Endothelial cell (in vitro differentiated cells): Measurements from ENCODE around the gene LTA4H. TPM values are rescaled to one million over a fixed set of nuclear protein-coding genes. Genes with fewer than 3 reads are reported as not detected.
A peak's percentile ranks its signal among the peaks of the same experiment; 100 is the strongest.

ENCODE experiments used
- DNase-seq: peaks from one replicate; pipeline ENCODE4 v3.0.0; 2021; ENCODE audit warnings: low spot score
- H3K27ac Mint-ChIP-seq: one replicate; pipeline ENCODE4 v1.8.0; 2021; ENCODE audit warnings: mixed read lengths, inconsistent platforms; ENCODE audit not compliant: unreplicated experiment
- H3K27me3 Mint-ChIP-seq: one replicate; pipeline ENCODE4 v1.8.0; 2021; ENCODE audit warnings: mild to moderate bottlenecking, moderate library complexity, mixed read lengths, inconsistent platforms; ENCODE audit not compliant: unreplicated experiment
- H3K36me3 Mint-ChIP-seq: one replicate; pipeline ENCODE4 v1.8.0; 2021; ENCODE audit warnings: mild to moderate bottlenecking, low read depth, mixed read lengths, inconsistent platforms; ENCODE audit not compliant: unreplicated experiment
- H3K4me1 Mint-ChIP-seq: one replicate; pipeline ENCODE4 v1.8.0; 2021; ENCODE audit warnings: mild to moderate bottlenecking, mixed read lengths, inconsistent platforms; ENCODE audit not compliant: unreplicated experiment
- H3K4me3 Mint-ChIP-seq: one replicate; pipeline ENCODE4 v1.8.0; 2021; ENCODE audit warnings: mild to moderate bottlenecking, mixed read lengths, inconsistent platforms; ENCODE audit not compliant: unreplicated experiment
- H3K9me3 Mint-ChIP-seq: one replicate; pipeline ENCODE4 v1.8.0; 2021; ENCODE audit warnings: mixed read lengths, inconsistent platforms; ENCODE audit not compliant: unreplicated experiment
- total RNA-seq: library from RNA; stranded (reverse); fragmentation: NEBNext Ultra II Directional; extraction: Animal tissue kit (Norgen Biotek cat#: 25700); gene quantifications from one replicate; pipeline ENCODE4 v1.2.1, GENCODE V29; 2021; ENCODE audit not compliant: unreplicated experiment
- TF ChIP-seq, protein P1 (sequence below): fragments of 200-600 bp; sonication (generic); IDR thresholded peaks from one replicate; pipeline ENCODE4 v1.5.0; 2021; ENCODE audit warnings: antibody characterized with exemption; ENCODE audit not compliant: unreplicated experiment

The LTA4H gene
- total RNA-seq, 1 donor from 2014 or later: 86.5 TPM

GRCh38 chr12:95999484-95999883 is 35.9 kb downstream of the LTA4H start:
- Mint-ChIP-seq H3K36me3 (peaks cover 7% of the 10 kb centered on the region), H3K4me1 (peaks cover 3% of the 10 kb centered on the region), H3K9me3 (no peaks in the 10 kb centered on the region), H3K4me3 (no peak overlapping the region), H3K27me3 (peaks cover 4% of the 10 kb centered on the region), H3K27ac (no peak overlapping the region)
- TF ChIP-seq, protein P1, sequence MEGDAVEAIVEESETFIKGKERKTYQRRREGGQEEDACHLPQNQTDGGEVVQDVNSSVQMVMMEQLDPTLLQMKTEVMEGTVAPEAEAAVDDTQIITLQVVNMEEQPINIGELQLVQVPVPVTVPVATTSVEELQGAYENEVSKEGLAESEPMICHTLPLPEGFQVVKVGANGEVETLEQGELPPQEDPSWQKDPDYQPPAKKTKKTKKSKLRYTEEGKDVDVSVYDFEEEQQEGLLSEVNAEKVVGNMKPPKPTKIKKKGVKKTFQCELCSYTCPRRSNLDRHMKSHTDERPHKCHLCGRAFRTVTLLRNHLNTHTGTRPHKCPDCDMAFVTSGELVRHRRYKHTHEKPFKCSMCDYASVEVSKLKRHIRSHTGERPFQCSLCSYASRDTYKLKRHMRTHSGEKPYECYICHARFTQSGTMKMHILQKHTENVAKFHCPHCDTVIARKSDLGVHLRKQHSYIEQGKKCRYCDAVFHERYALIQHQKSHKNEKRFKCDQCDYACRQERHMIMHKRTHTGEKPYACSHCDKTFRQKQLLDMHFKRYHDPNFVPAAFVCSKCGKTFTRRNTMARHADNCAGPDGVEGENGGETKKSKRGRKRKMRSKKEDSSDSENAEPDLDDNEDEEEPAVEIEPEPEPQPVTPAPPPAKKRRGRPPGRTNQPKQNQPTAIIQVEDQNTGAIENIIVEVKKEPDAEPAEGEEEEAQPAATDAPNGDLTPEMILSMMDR: no peak
- no peak for DNase-seq

DNA sequence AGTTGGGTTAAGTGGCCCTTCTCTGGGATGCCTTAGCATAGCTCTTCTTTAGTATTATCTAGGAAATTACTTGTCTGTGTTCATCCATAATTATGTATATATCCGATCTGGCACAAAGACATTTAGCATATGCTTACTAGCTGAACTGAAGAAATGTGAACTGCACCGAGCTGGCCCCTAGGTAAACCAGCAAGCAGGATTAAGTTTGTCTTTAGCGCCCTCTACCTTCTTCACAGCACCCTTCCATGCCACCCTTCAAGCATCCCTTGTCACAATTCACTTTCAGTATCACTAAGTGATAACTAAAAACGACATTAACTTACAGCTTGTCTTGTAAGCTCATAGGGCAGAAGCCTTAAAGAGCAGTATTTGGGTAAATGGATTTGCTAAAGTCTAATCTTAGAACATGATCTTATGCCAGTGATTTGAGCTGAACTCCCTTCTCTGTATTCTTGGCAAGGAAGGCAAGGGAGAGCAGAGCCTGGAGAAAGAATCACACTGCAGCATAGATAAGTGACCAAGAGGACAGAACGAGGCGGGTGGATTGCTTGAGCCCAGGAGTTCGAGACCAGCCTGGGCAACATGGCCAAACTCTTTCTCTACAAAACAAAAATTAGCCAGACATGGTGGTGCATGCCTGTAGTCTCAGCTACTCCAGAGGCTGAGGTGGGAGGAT is 36.6 kb downstream of the LTA4H start:
- TF ChIP-seq, protein P1: peak; percentile 46
- Mint-ChIP-seq H3K9me3 (no peaks in the 10 kb centered on the region), H3K4me3 (no peak overlapping the region), H3K4me1 (peaks cover 3% of the 10 kb centered on the region), H3K27ac (peak overlapping the region; percentile 21), H3K36me3 (peaks cover 7% of the 10 kb centered on the region), H3K27me3 (peaks cover 3% of the 10 kb centered on the region)
- DNase-seq: peak; percentile 25

DNA sequence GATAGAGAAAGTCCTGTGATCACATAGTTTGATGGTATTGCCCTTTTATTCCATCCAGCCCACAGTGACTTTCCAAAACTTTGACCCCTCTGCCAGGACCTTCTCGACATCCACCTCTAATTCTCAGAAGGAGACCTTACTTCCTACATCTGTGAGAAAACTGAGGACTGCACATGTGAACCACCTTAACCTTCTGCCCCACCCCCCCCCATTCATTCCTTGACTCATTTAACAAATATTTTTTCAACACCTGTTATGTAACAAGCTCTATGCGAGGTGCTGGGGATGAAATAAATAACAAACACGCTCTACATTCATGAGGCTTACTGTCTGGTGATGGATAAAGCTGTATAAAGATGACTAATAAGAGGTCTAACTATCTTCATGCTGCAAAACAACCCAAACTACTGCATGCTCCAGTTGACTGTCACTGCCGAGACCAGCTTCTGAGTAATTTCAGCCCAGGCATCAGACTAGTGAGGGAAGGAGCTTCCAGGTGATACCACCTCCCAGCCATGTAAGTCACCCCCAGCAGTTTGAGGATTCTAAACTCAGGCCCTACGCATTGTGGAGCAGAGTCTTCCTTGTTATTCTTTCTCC is 37.4 kb downstream of the LTA4H start:
- Mint-ChIP-seq H3K27me3 (peaks cover 3% of the 10 kb centered on the region), H3K4me3 (no peak overlapping the region), H3K27ac (peak overlapping the region; percentile 21), H3K9me3 (no peaks in the 10 kb centered on the region), H3K36me3 (peaks cover 7% of the 10 kb centered on the region), H3K4me1 (peaks cover 3% of the 10 kb centered on the region)
- no peak for DNase-seq
- TF ChIP-seq, protein P1: no peak

DNA sequence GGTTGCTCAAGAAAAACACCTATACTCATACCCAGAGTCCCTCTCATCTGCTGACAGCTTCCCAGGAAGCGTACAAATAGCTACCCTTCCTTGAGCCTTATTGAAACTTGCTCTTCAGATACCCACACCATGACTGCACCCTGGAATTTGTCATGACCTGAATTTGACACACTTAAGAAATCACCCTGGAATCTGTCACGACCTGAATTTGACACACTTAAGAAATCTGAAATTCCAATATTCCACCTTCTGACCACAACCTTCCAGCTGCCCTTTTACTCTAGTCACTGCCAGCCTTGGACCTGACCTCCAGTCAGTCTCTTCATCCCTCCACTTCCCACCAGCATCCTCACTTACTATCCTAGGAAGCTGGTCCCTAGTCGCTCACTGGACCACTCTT is 38.1 kb downstream of the LTA4H start:
- Mint-ChIP-seq H3K4me1 (peaks cover 3% of the 10 kb centered on the region), H3K36me3 (peaks cover 7% of the 10 kb centered on the region), H3K27ac (no peak overlapping the region), H3K27me3 (peaks cover 3% of the 10 kb centered on the region), H3K4me3 (no peak overlapping the region), H3K9me3 (no peaks in the 10 kb centered on the region)
- TF ChIP-seq, protein P1: no peak
- no peak for DNase-seq

DNA sequence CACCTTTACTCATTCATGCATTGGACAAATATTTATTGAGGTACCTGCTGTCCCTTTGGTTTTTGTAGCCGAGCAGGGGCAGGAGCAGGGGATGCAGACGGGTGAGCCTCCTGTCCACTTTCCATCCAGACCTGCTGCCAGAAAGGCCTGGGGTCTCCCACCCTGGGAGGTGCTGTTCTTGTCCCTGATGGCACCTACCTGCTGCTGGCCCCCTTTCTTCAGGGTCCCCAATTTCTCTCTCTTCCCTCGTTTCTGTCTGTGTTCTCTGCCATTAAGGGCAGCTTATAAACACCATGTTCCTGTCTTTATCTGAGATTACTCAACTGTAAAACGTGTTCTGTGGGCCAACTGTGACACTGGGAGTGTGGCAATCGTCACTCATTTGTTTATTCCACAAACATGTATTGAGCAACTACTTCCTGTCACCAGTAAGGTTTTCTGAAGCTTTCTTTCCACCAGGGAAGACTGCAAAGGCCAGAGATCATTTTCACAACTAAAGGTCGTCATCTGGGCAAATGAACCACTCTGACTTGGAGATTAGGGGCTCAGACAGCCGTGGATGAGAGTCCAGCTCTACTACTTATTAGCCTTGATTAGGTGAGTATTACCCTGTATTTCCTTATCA is 39.2 kb downstream of the LTA4H start, which contains the start of gene HAL:
Gene HAL (minus strand): TSS at position 311 of the 625 bp plus-strand sequence. CDS start 434 bp downstream, outside the sequence.
- no peak within 1 kb of the TSS for H3K27ac Mint-ChIP-seq
- peaks cover 3% of the 10 kb centered on the region for H3K27me3 Mint-ChIP-seq
- H3K9me3 Mint-ChIP-seq: no peaks in the 10 kb centered on the region
- H3K36me3 Mint-ChIP-seq: peaks cover 7% of the 10 kb centered on the region
- H3K4me3 Mint-ChIP-seq: no peak within 1 kb of the TSS
- TF ChIP-seq, protein P1: no peak
- H3K4me1 Mint-ChIP-seq: peaks cover 3% of the 10 kb centered on the region
- DNase-seq: no peak
